Kidney (tissue), 14 donors: ENCODE data around the gene CIBAR2. TPM values are rescaled to one million over a fixed set of nuclear protein-coding genes. Genes with fewer than 3 reads are reported as not detected.

Experiments used
- DNase-seq, 5 donors: peaks; one replicate each; pipeline ENCODE4 v3.0.0-alpha.2; 2013 to 2020
- FAIRE-seq: peaks from 2 replicates; lab custom pipeline; 2012; peaks lifted over from hg19 to GRCh38; lab: Jason Lieb, UNC
- H3K27ac ChIP-seq, 2 donors: one replicate each; pipeline ENCODE4 v1.7.0; 2013; ENCODE audit warnings: low read depth in 2 of 2, low read length in 2 of 2, inconsistent platforms in 1 of 2
- H3K27me3 ChIP-seq: one replicate; pipeline ENCODE4 v1.7.1; 2013; ENCODE audit warnings: low read length, inconsistent platforms; ENCODE audit not compliant: control insufficient read depth, insufficient read depth
- H3K36me3 ChIP-seq, 3 donors: one replicate each; pipeline versions ENCODE4 v1.7.0 to v1.7.1; 2013; ENCODE audit warnings: low read length in 3 of 3, control low read depth in 1 of 3, inconsistent platforms in 1 of 3; ENCODE audit not compliant: insufficient read depth in 3 of 3, control insufficient read depth in 2 of 3
- H3K4me1 ChIP-seq, 3 donors: one replicate each; pipeline versions ENCODE4 v1.7.0 to v1.7.1; 2013; ENCODE audit warnings: low read length in 3 of 3, inconsistent platforms in 1 of 3, low read depth in 1 of 3; ENCODE audit not compliant: control insufficient read depth in 2 of 3, insufficient read depth in 2 of 3
- H3K4me3 ChIP-seq, 3 donors: one replicate each; pipeline versions ENCODE4 v1.7.0 to v1.8.1; 2013; ENCODE audit warnings: low read length in 3 of 3, control low read depth in 1 of 3, inconsistent platforms in 1 of 3
- H3K9ac ChIP-seq, 3 donors: one replicate each; pipeline versions ENCODE4 v1.7.0 to v1.7.1; 2013; ENCODE audit warnings: low read length in 3 of 3, control low read depth in 1 of 3, inconsistent platforms in 1 of 3
- H3K9me3 ChIP-seq, 3 donors: one replicate each; pipeline versions ENCODE4 v1.7.0 to v1.7.1; 2013; ENCODE audit warnings: low read length in 3 of 3, control low read depth in 1 of 3, inconsistent platforms in 1 of 3; ENCODE audit not compliant: control insufficient read depth in 2 of 3, insufficient read depth in 1 of 3
- intact Hi-C: fragments of 100-400 bp; cut with DNase I; formaldehyde crosslinking; loops from one replicate; pipeline ENCODE4 v1.11.1; 2022
- polyA plus RNA-seq: library from polyadenylated mRNA; stranded (reverse); fragments of 350-450 nt; fragmentation: Illumina TruSeq; extraction: RNeasy Lipid Tissue Mini Kit (QIAGEN cat#74804); gene quantifications from one replicate; pipeline ENCODE4 v1.2.3, GENCODE V29; 2014; ENCODE audit warnings: low read depth, low replicate concordance; ENCODE audit not compliant: insufficient read depth
- total RNA-seq: library from RNA; stranded (reverse); fragmentation: NEBNext Ultra II Directional; extraction: Animal tissue kit (Norgen Biotek cat#: 25700); gene quantifications from one replicate; pipeline ENCODE4 v1.2.1, GENCODE V29; 2021
- TF ChIP-seq, protein P1 (sequence below): IDR thresholded peaks from 3 replicates; pipeline ENCODE4 v1.5.1; 2012; ENCODE audit warnings: mild to moderate bottlenecking, moderate library complexity, borderline replicate concordance; ENCODE audit not compliant: insufficient read depth; ENCODE audit errors: extremely low read depth
- donor health status: control.
- donor health status: control.
- donor health status: control.
- donor health status: control.
- donor health status: control.
- donor health status: DM: yes; HTN: yes; CAD: no.
- donor health status: Normal renal cell carcinoma (clear cell type).

The CIBAR2 gene
- total and polyA plus RNA-seq, 2 donors from 2014 or later, result 1.6 TPM; not detected in 1

DNA sequence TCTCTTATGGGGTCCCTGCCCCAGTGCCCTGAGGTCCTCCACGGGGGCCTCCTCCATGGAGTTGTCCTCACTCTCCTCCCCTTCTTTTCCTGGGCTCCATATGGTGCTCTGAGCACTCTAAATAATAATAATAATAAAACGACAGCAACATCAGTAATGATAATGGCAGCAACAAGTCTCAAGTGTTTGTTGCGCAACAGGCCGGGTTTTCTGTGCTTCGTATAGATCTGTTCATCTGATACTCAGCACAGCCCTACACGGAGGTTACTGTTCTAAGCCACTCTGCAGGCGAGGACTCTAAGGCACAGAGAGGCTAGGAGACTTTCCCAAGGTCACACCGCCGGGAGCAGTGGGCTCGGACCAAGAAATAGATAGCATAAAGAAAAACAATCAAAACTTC lies 13.7 kb downstream of the CIBAR2 start:
- Histone ChIP-seq H3K4me3 (no peak overlapping the region), H3K9me3 (no peaks in the 10 kb centered on the region), H3K4me1 (no peaks in the 10 kb centered on the region), H3K27me3 (no peaks in the 10 kb centered on the region), H3K9ac (no peak overlapping the region), H3K36me3 (no peaks in the 10 kb centered on the region), H3K27ac (no peak overlapping the region)
- DNase-seq (no peak), FAIRE-seq (no peak)
- TF ChIP-seq, protein P1, sequence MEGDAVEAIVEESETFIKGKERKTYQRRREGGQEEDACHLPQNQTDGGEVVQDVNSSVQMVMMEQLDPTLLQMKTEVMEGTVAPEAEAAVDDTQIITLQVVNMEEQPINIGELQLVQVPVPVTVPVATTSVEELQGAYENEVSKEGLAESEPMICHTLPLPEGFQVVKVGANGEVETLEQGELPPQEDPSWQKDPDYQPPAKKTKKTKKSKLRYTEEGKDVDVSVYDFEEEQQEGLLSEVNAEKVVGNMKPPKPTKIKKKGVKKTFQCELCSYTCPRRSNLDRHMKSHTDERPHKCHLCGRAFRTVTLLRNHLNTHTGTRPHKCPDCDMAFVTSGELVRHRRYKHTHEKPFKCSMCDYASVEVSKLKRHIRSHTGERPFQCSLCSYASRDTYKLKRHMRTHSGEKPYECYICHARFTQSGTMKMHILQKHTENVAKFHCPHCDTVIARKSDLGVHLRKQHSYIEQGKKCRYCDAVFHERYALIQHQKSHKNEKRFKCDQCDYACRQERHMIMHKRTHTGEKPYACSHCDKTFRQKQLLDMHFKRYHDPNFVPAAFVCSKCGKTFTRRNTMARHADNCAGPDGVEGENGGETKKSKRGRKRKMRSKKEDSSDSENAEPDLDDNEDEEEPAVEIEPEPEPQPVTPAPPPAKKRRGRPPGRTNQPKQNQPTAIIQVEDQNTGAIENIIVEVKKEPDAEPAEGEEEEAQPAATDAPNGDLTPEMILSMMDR, result no peak
- intact Hi-C loops, result no loop called here

DNA sequence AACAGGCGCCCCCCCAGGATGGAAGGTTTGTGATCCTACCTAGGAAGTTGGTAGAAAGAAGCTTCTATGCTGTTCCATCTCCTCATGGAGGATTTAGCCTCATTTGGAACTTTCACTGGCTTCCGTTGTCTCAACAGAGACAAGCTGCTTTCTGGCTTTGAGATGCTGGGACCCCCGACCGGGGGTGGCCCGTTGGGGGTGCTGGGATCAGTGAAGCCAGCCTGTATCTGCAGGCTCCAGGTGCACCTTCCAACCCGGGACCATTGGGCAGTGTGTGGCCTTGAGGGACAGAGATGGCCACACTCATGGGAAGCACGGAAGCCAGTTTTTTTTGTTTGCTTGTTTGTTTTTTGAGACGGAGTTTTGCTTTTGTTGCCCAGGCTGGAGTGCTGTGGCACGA lies 15.4 kb downstream of the CIBAR2 start:
- TF ChIP-seq, protein P1, result no peak
- intact Hi-C loops, result no loop called here
- no peak for DNase-seq

DNA sequence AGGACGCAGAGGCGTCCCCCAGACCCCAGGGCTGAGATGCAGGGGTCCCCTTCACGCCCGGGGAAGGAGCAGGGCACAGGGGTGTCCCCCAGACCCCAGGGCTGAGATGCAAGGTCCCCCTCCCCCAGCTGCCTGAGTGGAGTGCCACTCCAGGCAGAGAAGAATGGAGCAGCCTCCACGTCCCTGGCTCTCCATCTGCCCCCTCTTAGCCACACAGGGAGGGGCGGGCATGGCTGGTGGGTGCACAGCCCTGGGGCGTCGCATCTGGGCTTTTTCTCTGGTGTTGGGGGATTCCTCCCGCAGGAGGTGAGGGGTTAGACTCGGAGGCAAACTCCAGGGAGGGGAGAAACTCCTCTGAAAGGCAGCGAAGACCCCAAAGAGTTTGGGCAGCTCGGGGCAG lies 17.5 kb downstream of the CIBAR2 start:
- no peak for DNase-seq
- TF ChIP-seq, protein P1, result no peak
- Histone ChIP-seq H3K4me1 (peaks cover 0 to 2% (median 0%) of the 10 kb centered on the region in 3 donors), H3K27ac (no peak overlapping the region), H3K4me3 (no peak overlapping the region), H3K27me3 (no peaks in the 10 kb centered on the region), H3K9me3 (no peaks in the 10 kb centered on the region), H3K9ac (no peak overlapping the region), H3K36me3 (no peaks in the 10 kb centered on the region)
- no peak for FAIRE-seq
- intact Hi-C loops, result no loop called here

More for the DNA sequence above, 15.4 kb downstream of the CIBAR2 start:
- Histone ChIP-seq H3K4me3 (no peak overlapping the region), H3K9ac (no peak overlapping the region), H3K9me3 (no peaks in the 10 kb centered on the region), H3K27ac (no peak overlapping the region), H3K36me3 (no peaks in the 10 kb centered on the region), H3K27me3 (no peaks in the 10 kb centered on the region), H3K4me1 (no peaks in the 10 kb centered on the region)
- FAIRE-seq, result no peak
